ENCODE measurements around the gene CACNB1. TPM values are rescaled to one million over a fixed set of nuclear protein-coding genes. Genes with fewer than 3 reads are reported as not detected.

CACNB1 gene
- total and polyA plus RNA-seq, 2 donors (not counting 1 experiment from before 2014, with no cell fraction given): 3.8 to 12.4 TPM

- WGBS (ENCODE audit: insufficient coverage): 36% methylated on average over 12 of the region's 18 CpGs
Observed at GRCh38 chr17:39235555-39236449, 38.3 kb upstream of the CACNB1 start.

More at GRCh38 chr17:39235555-39236449, 38.3 kb upstream of the CACNB1 start:
- H3K9ac ChIP-seq (ENCODE audit: low read length): no peak overlapping the region
- H3K4me3 ChIP-seq (ENCODE audit: control extremely low read depth in 1 of 5, extremely low read depth in 1 of 5, insufficient read depth in 1 of 5, low read depth in 2 of 5, low read length in 4 of 5): no peak overlapping the region
- peaks cover 25 to 35% of the 10 kb centered on the region in 2 donors for H3K4me1 ChIP-seq (ENCODE audit: control insufficient read depth in 2 of 2, insufficient read depth in 2 of 2, low read length in 2 of 2)
- no peak overlapping the region for H3K4me2 ChIP-seq (replicated peaks; ENCODE audit: low read depth, low read length, poor library complexity, severe bottlenecking)
- peak overlapping the region; percentile 56 for H3K27ac Mint-ChIP-seq
- peak; percentile 22 for ATAC-seq (ENCODE audit: low read depth)
- DNase-seq: peak; percentile 63
- no peaks in the 10 kb centered on the region for H3K9me3 Mint-ChIP-seq (ENCODE audit: insufficient read depth)
- H2AFZ ChIP-seq (ENCODE audit: insufficient read depth, low read depth, low read length, poor library complexity, severe bottlenecking): no peak overlapping the region
- TF ChIP-seq EZH2 (IDR thresholded peaks at IDR 0.05; ENCODE audit: borderline replicate concordance, insufficient read depth, low read depth, low read length, poor library complexity, severe bottlenecking) (no peak), CTCF (IDR thresholded peaks at IDR 0.05) (peak; percentile 57)
- peaks cover 22% of the 10 kb centered on the region for H3K27me3 Mint-ChIP-seq
- no peaks in the 10 kb centered on the region for H3K36me3 ChIP-seq (replicated peaks in 1 of 2; ENCODE audit: control extremely low read depth in 1 of 2, control insufficient read depth in 1 of 2, extremely low read depth in 1 of 2, insufficient read depth in 2 of 2, low read length in 1 of 2)
- H3K4me1 Mint-ChIP-seq: peaks cover 31% of the 10 kb centered on the region
- CTCF ChIA-PET: interaction anchor here (0.8 to 21.4 kb wide), 5 partner anchors 8 to 382 kb away, joined by 3 to 707 read pairs (median 5); partner anchors contain the start of genes RPL19 and RPL23
- peaks cover 0 to 17% (median 16%) of the 10 kb centered on the region in 4 experiments for H3K27me3 ChIP-seq (replicated peaks in 1 of 4; ENCODE audit: control extremely low read depth in 1 of 4, control insufficient read depth in 3 of 4, insufficient read depth in 4 of 4, low read length in 3 of 4)
- H4K20me1 ChIP-seq (ENCODE audit: control insufficient read depth, insufficient read depth, low read length, poor library complexity, severe bottlenecking): no peaks in the 10 kb centered on the region
- POLR2A ChIA-PET: interaction anchor here (0.6 to 0.7 kb wide), 2 partner anchors 10 to 166 kb away, joined by 3 read pairs; partner anchors contain the start of genes FBXL20 and STAC2
- H3K4me3 Mint-ChIP-seq: no peak overlapping the region
- intact Hi-C loops (cut with micrococcal nuclease): loop anchor here (5.0 kb wide), 1 partner anchor 84 kb away; the partner anchor contains the start of gene PLXDC1
- no peak overlapping the region for H3K27ac ChIP-seq (ENCODE audit: low read length in 2 of 2)
- peaks cover 0 to 3% (median 0%) of the 10 kb centered on the region in 3 donors for H3K9me3 ChIP-seq (ENCODE audit: control extremely low read depth in 1 of 3, control insufficient read depth in 2 of 3, insufficient read depth in 1 of 3, low read length in 2 of 3)
- no peaks in the 10 kb centered on the region for H3K79me2 ChIP-seq (ENCODE audit: control insufficient read depth, insufficient read depth, low read length)

Data from B cell (primary cell).